Retinal pigment epithelial cell (primary cell): ENCODE data around the gene CLSTN2.
A peak's percentile ranks its signal among the peaks of the same experiment; 100 is the strongest.

Experiments used
- DNase-seq: peaks from one replicate; pipeline ENCODE4 v3.0.0-alpha.2; 2010; ENCODE audit warnings: low read depth
- H3K4me3 ChIP-seq: 2 replicates; pipeline ENCODE4 v1.5.1; 2011; ENCODE audit warnings: mild to moderate bottlenecking, low read length, control low read depth, moderate library complexity
- TF ChIP-seq, protein P1 (sequence below): conservative IDR thresholded peaks from 2 replicates; pipeline ENCODE4 v1.5.1; 2011; ENCODE audit warnings: low read depth, low read length, control low read depth, inconsistent platforms

Gene CLSTN2

DNA sequence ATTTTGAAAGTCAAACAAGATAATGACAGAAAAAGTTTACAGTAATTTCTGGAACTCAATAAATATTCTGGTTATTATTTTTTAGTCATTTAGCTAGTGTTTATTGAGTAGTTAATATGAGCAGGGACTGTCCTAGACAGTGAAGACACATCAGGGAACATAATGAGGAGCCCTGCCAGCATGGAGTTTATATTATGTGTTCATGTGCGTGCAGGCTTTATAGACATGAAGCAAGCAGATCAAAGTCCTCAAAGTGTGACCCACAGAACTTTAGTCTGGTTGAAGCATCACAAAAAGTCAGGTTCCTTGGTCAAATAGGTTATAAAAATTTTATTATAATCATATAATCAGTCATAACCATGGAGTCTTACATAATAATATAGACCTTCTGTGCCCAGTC lies 289.3 kb downstream of the CLSTN2 start:
- TF ChIP-seq, protein P1, sequence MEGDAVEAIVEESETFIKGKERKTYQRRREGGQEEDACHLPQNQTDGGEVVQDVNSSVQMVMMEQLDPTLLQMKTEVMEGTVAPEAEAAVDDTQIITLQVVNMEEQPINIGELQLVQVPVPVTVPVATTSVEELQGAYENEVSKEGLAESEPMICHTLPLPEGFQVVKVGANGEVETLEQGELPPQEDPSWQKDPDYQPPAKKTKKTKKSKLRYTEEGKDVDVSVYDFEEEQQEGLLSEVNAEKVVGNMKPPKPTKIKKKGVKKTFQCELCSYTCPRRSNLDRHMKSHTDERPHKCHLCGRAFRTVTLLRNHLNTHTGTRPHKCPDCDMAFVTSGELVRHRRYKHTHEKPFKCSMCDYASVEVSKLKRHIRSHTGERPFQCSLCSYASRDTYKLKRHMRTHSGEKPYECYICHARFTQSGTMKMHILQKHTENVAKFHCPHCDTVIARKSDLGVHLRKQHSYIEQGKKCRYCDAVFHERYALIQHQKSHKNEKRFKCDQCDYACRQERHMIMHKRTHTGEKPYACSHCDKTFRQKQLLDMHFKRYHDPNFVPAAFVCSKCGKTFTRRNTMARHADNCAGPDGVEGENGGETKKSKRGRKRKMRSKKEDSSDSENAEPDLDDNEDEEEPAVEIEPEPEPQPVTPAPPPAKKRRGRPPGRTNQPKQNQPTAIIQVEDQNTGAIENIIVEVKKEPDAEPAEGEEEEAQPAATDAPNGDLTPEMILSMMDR = no peak
- no peak for DNase-seq
- H3K4me3 ChIP-seq = no peak overlapping the region

DNA sequence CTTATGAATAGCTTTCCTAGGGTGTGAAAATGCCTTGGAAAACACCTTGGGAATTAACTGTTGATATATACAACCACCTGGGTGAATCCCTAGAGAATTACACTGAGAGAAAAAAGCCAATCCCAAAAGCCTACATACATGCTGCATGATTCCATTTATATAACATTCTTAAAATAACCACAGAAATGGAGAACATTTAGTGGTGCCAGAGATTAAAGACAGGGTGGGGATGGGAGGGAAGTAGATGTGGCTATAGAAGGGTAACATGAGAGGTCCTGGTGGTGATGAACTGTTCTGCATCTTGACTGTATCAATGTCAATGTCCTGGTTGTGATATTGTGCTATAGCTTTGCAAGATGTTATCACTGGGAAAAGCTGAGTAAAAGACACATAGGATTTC lies 291.0 kb downstream of the CLSTN2 start:
- H3K4me3 ChIP-seq = no peak overlapping the region
- TF ChIP-seq, protein P1 = no peak

DNA sequence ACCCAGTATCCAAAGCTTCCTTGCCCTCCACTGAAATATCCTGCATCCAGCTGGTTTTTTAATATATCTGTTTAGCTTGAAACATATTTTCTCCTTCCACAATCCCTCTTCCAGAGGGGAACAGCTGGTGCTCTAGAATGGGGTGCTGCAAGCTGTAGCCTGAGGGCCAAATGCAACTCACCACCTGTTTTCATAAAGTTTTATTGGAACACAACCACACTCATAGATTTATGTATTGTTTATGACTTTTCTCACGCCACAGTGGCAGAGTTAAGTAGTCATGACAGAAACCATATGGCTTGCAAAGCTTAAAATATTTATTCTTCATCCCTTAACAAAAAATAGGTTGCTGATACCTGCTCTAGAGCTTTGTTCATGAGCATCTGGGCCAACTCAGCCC lies 298.7 kb downstream of the CLSTN2 start:
- TF ChIP-seq, protein P1 = no peak
- DNase-seq = no peak
- no peak overlapping the region for H3K4me3 ChIP-seq

More for the DNA sequence above, 291.0 kb downstream of the CLSTN2 start:
- no peak for DNase-seq

DNA sequence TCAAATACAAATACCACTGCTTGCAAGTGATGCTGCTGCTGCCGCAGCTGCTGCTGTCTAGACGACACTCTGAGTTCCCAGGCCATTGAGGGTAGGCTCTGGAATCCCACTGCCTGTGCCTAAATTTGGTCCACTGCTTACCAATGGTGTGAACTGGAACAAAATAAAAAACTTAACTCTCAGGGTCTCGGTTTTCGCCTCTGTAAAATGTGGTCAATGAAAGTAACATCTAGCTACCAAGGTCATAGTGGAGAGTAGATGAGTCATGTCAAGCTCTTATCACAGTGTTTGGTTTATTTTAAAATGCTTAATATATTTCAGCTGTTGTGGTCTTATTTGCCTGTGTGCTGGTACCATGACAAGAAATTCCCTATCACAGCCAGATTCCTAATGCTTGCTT lies 299.3 kb downstream of the CLSTN2 start:
- no peak overlapping the region for H3K4me3 ChIP-seq
- DNase-seq = no peak
- TF ChIP-seq, protein P1 = no peak

DNA sequence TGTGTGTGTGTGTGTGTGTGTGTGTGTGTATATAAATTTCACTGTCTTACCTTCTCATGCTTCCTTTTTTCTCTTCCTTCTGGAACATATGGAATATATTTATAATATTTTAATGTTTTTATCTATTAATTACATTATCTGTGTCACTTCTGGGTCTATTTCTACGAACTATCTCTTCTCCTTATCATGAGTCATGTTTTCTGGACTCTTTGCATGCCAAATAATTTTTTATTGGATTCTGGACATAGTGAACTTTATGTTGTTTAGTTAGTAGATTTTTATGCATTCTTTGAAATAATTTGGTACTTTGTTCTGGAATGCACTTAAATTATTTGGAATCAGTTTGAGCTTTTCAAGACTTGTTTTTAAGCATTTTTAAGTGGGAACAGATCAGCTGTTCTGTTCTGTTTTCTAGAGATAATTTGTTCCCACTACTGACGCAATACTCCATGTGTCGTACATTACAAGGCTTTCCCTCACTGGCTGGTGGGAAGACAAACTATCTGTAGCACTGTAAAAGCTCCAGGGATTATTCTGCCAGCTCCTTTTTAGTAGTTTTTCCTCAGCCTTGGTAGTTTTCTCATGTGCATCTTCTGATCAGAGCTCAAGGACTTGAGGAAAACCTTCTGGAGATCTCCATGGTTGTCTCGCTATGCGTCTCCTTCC lies 302.0 kb downstream of the CLSTN2 start:
- H3K4me3 ChIP-seq = no peak overlapping the region
- DNase-seq = no peak
- TF ChIP-seq, protein P1 = no peak

DNA sequence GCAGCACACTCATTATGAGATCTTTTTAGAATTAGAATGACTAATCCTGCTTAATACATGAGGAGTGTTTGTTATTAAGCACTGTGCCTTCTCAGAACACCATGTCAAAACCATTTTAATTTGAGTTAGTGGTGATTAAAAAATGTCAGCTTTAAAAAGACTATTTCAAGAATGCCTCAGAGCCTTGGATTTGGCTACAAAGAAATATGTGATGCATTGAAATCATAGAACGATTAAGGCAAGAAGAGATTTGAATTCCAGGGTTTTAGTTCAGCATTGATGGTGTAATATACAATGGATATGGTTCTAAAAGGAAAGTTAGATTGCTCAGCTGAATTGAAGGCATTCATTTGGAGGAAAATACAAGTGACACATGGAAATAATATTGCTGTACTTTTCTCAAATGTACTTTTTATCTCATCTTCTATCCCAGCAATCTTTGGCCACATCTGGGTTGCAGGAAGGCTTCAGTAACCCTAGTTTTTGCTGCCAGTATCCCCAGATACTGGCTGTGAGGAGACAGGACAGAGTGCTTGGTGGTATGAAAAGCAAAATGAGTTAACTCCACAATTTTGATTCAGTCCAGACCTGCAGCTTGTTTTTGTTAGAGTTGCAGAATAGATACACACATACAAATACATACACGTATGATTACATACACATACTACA lies 303.8 kb downstream of the CLSTN2 start:
- TF ChIP-seq, protein P1 = no peak
- no peak overlapping the region for H3K4me3 ChIP-seq
- peak; percentile 92 for DNase-seq

DNA sequence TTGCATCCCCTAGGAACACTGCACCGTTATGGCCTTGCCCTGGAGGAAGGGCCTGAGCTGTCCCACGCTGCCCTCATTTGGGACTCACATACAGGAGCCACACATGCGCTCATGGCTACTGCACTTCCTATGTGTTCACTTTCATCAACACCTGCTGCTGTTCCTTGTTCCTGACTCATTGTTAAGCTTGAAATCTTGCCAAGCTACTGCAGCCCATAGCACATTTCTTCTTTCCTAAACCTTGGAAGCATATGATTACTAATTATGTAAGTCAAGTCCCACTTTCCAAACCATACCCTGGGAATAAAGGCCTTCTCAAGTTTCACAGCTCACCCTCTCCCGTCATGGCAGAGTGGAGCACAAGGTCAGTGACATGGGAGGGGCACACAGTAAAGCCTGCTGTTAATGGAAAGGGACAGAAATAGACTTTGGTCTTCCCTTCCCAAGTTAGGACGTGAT lies 307.9 kb downstream of the CLSTN2 start:
- no peak overlapping the region for H3K4me3 ChIP-seq
- peak; percentile 93 for DNase-seq
- TF ChIP-seq, protein P1 = no peak
